K562 (cell line): Measurements from ENCODE around the gene RFX3.

Experiments used
- MTA1 ChIP-seq: fragments of 450-650 bp; IDR thresholded peaks from 2 replicates; pipeline ENCODE4 v1.6.1; 2017; ENCODE audit warnings: borderline replicate concordance
- SMAD3 ChIP-seq: fragments of 450-650 bp; formaldehyde crosslinking; conservative IDR thresholded peaks from 2 replicates; pipeline ENCODE4 v1.4.0; 2020; ENCODE audit warnings: mild to moderate bottlenecking
- TF ChIP-seq, protein P1 (sequence below): fragments of 250-450 bp; sonication (Bioruptor Pico); IDR thresholded peaks from 2 replicates; pipeline ENCODE4 v1.4.0; 2020; ENCODE audit warnings: mild to moderate bottlenecking, moderate library complexity
- TF ChIP-seq, protein P2 (sequence below), 2 experiments: fragments of 450-650 bp in 1 of 2; sonication (generic) in 1 of 2; formaldehyde crosslinking in 1 of 2; IDR thresholded peaks in 1 of 2; conservative IDR thresholded peaks in 1 of 2; 2 replicates each; pipeline versions ENCODE4 v1.6.1 to v1.8.1; 2016 to 2023; ENCODE audit warnings: mild to moderate bottlenecking in 2 of 2, moderate library complexity in 2 of 2, inconsistent platforms in 1 of 2, missing genetic modification reagents in 1 of 2
- TF ChIP-seq, protein P3 (sequence below), 3 experiments: IDR thresholded peaks in 2 of 3; conservative IDR thresholded peaks in 1 of 3; 2 replicates each; pipeline ENCODE4 v1.5.1; 2011 to 2012; ENCODE audit warnings: low read length in 3 of 3, mild to moderate bottlenecking in 3 of 3, control low read depth in 2 of 3, improper control_type of control experiment in 1 of 3, inconsistent platforms in 1 of 3, low read depth in 1 of 3, mixed read lengths in 1 of 3, moderate library complexity in 1 of 3; ENCODE audit not compliant: insufficient read depth in 2 of 3

DNA sequence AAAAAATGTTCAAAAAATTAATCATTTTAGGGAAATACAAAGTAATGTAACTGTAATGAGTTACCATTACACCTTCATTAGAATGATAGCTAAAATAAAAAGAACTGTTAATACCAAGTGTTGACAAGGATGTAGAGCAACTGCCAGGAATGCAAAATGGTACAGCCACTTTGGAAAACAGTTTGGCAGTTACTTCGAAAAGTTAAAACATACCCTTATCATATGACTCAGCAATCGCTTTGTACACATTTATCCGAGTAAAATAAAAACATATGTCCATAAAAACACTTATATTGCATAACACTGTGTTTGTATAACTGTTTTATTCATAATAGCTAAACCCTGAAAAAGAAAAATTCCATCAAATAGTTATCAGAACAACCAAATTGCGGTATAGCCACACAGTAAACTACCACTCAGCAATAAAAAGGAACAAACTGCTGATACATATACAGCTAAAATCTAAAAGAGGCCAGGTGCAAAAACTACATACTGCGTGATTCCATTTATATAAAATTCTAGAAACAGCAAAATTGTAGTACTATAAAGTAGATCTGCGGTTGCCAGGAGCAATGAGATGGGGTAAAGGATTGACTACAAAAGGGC lies 61.7 kb downstream of the RFX3 start:
- TF ChIP-seq, protein P1, sequence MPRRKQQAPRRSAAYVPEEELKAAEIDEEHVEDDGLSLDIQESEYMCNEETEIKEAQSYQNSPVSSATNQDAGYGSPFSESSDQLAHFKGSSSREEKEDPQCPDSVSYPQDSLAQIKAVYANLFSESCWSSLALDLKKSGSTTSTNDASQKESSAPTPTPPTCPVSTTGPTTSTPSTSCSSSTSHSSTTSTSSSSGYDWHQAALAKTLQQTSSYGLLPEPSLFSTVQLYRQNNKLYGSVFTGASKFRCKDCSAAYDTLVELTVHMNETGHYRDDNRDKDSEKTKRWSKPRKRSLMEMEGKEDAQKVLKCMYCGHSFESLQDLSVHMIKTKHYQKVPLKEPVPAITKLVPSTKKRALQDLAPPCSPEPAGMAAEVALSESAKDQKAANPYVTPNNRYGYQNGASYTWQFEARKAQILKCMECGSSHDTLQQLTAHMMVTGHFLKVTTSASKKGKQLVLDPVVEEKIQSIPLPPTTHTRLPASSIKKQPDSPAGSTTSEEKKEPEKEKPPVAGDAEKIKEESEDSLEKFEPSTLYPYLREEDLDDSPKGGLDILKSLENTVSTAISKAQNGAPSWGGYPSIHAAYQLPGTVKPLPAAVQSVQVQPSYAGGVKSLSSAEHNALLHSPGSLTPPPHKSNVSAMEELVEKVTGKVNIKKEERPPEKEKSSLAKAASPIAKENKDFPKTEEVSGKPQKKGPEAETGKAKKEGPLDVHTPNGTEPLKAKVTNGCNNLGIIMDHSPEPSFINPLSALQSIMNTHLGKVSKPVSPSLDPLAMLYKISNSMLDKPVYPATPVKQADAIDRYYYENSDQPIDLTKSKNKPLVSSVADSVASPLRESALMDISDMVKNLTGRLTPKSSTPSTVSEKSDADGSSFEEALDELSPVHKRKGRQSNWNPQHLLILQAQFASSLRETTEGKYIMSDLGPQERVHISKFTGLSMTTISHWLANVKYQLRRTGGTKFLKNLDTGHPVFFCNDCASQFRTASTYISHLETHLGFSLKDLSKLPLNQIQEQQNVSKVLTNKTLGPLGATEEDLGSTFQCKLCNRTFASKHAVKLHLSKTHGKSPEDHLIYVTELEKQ (CRISPR knock-in tag) = no peak
- TF ChIP-seq, protein P2, sequence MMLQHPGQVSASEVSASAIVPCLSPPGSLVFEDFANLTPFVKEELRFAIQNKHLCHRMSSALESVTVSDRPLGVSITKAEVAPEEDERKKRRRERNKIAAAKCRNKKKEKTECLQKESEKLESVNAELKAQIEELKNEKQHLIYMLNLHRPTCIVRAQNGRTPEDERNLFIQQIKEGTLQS (IDR thresholded peaks at IDR 0.05) = no peak
- TF ChIP-seq, protein P2 (CRISPR knock-in tag; conservative IDR thresholded peaks at IDR 0.05) = no peak
- TF ChIP-seq SMAD3 = no peak
- no peak for TF ChIP-seq MTA1
- TF ChIP-seq, protein P3, sequence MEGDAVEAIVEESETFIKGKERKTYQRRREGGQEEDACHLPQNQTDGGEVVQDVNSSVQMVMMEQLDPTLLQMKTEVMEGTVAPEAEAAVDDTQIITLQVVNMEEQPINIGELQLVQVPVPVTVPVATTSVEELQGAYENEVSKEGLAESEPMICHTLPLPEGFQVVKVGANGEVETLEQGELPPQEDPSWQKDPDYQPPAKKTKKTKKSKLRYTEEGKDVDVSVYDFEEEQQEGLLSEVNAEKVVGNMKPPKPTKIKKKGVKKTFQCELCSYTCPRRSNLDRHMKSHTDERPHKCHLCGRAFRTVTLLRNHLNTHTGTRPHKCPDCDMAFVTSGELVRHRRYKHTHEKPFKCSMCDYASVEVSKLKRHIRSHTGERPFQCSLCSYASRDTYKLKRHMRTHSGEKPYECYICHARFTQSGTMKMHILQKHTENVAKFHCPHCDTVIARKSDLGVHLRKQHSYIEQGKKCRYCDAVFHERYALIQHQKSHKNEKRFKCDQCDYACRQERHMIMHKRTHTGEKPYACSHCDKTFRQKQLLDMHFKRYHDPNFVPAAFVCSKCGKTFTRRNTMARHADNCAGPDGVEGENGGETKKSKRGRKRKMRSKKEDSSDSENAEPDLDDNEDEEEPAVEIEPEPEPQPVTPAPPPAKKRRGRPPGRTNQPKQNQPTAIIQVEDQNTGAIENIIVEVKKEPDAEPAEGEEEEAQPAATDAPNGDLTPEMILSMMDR (IDR thresholded peaks at IDR 0.05 in 2 of 3, conservative IDR thresholded peaks at IDR 0.05 in 1 of 3; ENCODE audit: insufficient read depth in 2 of 3, low read depth in 1 of 3, low read length in 3 of 3) = no peak
